ENCODE data around the gene BTBD19.
"Not testable (repeated sequence)": the region's sequence is repeated elsewhere in the genome, so short reads cannot be mapped to it uniquely, and the experiment has no call there.

BTBD19 gene

GRCh38 chr1:44828003-44828651, 19.8 kb downstream of the BTBD19 start:
- no peak for DNase-seq (ENCODE audit: low read depth)

DNA sequence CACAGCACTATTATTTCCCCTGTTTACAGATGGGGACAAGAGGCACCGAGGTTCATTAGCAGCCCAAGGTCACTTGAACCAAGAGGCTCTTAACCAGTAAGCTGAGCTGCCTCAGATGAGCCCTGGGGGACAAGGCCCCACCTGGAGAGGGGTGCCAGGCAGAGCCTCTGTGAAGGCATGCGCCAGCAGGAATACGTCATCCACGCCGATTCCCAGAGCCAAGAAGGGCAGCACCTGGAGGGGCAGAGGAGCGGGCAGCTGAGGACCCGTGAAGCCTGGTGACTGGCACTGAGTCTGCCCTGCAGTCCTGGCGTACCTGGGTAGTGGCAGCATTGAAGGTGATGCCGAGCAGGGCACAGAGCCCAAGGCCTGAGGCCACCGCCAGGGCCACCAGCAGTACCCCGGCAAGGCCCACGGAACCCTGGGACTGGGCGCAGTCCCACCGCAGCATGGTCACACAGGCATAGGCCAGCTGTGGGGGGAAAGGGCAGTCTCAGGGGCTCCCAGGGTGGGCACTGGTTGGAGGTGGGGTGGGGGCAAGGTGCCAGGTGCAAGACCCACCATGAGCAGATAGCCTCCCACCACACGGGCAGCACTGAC, 20.6 kb downstream of the BTBD19 start:
- no peak for DNase-seq (ENCODE audit: low read depth)

- no peak for DNase-seq (ENCODE audit: low read depth)
Measured at GRCh38 chr1:44829506-44830384, 21.4 kb downstream of the BTBD19 start.

DNA sequence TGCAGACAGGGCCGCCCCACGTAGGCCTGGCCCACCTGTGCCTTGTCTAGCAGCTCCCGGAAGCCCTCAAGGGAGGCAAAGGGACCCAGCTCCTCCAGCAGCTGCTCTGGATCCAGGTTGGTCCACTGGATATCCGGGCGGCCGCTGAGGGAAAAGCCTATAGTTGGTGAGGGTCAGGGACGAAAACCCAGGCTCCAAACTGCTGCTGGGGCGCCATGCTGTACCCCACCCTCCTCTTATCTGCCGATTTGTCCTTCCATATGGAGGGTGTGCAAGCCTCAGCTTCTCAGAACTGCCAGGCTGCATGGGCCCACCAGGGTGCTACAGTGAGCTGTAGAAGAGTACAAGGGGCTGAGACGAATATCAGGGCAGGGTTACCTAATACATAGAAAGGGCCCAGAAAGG, 22.6 kb downstream of the BTBD19 start:
- no peak for DNase-seq (ENCODE audit: low read depth)

GRCh38 chr1:44831516-44831915, 23.2 kb downstream of the BTBD19 start:
- DNase-seq (ENCODE audit: low read depth), result no peak

- DNase-seq (ENCODE audit: low read depth), result no peak
Measured at GRCh38 chr1:44832056-44832705, 23.9 kb downstream of the BTBD19 start.

GRCh38 chr1:44834328-44834727, 26.0 kb downstream of the BTBD19 start:
- no peak for DNase-seq (ENCODE audit: low read depth)

DNA sequence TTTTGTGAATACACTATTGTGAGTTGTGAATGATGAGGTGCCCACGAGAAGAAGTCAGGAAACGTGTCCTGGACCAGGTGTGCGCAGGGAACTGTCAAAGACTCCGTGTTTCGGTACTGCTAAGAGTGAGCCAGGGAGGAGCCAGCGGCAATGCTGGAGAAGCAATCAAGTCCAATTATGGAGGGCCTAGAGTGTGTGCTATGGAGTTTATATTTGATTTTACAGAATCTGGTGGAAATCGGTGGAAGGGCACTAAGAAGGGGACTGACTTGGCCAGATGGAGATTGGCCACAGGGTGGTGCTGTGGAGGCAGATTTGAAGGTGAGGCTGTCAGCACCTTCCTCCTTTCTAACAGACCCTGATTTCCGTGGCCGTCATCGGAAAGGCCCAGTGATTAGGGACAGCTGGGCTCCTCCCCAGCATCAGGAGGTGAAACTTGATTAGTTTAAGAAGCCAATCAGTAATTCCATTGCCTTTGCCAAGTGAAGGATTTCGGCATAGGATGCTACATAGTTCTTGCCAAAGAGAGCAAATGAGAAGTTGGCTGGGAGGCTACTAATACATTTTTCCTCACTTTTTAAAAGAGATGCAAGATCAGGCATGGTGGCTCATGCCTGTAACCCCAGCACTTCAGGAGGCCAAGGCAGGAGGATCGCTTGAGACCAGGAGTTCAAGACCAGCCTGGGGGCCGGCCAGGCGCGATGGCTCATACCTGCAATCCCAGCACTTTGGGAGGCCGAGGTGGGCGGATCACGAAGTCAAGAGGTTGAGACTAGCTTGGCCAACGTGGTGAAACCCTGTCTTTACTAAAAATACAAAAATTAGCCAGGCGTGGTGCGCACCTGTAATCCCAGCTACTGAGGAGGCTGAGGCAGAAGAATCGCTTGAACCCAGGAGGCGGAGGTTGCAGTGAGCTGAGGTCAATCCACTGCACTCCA, 27.7 kb downstream of the BTBD19 start:
- DNase-seq (ENCODE audit: low read depth), result peak; percentile 80

DNA sequence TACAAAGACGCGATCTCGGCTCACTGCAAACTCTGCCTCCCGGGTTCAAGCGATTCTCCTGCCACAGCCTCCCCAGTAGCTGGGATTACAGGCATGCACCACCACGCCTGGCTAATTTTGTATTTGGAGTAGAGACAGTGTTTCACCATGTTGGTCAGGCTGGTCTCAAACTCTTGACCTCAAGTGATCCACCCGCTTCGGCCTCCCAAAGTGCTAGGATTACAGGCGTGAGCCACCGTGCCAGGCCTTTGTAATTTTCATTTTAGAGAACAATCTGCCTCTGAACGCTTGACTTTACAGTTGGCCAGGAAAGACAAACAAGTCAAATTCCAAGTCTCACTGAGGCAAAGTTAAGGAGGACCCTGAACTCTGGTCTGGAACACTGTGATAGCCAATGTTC, 30.0 kb downstream of the BTBD19 start:
- not testable (repeated sequence) for DNase-seq (ENCODE audit: low read depth)

DNA sequence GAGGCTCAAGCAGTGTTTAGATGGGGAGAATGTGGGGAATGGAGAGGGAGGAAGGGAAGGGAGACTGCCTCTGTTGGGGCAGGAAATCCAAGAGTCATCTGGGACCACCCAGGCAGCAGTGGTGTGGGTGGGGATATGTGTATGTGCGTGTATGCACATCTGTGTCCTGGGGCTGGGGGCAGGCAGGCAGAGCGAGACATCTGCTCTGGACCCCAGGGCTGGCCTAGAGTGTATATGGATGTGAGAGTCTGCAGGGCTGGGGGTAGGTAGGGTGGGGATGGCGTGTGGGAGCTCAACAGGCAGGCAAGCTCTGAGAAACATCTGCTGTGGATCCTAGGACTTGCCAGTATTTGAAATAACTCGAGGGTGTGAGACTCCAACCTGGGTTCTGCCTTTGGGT, 31.3 kb downstream of the BTBD19 start:
- no peak for DNase-seq (ENCODE audit: low read depth)

GRCh38 chr1:44842486-44842861, 34.2 kb downstream of the BTBD19 start:
- DNase-seq (ENCODE audit: low read depth), result no peak

DNA sequence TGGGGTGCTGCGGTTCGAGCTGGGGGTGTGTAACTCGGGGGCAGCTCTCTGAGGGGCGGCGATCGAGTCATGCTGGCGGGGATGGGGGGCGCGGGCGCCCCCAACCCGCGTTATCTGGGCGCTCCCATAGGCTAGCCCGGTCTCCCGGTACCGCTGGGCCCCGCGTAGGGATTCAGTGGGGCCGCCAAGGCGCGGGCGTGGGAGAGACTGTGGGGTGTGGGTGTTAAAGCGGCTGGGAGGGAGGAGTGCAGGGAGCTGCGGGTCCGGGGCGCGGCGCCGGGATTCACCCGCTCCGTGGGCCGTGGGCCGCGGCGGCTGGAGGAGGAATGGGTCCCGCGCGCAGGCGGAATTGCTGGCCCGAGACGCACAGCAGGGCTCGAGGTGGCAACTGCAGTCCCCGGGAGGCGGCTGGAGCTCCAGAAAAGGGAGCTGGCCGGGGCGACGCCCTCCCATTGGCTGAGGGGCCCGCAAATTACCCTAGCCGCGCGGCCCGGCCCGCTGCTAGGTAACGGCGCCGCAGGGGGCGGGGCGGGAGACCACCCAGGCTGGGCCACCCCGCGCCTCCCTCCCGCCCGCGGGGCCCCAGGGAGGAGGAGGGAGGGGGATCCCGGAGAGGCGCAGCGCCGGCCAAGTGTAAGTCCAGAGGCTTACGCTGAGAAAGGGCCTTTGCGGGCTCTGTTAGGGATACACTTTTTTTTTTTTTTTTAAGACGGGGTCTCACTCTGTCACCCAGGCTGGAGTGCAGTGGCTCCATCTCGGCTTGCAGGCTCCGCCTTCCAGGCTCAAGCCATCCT, 34.7 kb downstream of the BTBD19 start, which contains the start of gene PTCH2:
Gene PTCH2, minus strand, starts transcription at position 392 of the 794 bp plus-strand sequence. Its CDS starts 321 bp downstream, at position 71.
- no peak for DNase-seq (ENCODE audit: low read depth)

GRCh38 chr1:44846985-44847384, 38.7 kb downstream of the BTBD19 start:
- DNase-seq (ENCODE audit: low read depth), result no peak

GRCh38 chr1:44847845-44848244, 39.5 kb downstream of the BTBD19 start:
- no peak for DNase-seq (ENCODE audit: low read depth)

DNA sequence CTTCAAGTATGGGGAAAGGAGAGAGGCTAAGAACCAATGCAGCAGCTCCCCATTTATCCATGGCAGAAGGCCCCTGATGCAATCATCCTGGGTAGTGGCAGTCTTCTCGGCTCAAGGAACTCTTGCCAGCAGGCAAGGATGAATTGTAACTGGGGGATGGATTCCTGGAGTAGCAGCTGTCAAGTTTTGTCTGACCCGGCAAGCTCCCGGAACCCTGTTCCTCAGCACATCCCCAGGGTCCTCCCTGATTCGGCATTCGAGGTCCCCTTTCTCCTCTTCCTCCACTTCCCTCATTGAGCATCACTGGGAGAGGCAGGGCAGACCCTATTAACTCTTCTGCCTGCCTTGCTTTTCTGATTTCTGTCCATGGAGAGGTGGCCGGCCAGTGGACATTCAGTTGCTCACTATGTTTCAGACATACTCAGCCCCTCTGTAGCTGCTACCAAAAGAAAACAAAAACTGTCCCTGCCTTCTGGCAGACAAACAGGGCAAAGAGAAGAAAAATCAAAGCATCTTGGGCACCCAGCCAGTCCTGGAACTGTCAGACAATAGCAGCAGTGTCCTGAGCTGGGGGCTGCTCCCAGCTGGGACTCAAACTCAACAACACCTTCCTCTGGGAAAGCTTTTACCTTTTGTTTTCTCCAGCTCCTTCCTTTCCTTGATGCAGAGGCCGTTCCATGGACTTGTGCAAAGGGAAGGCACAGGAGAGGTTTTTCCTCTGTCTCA, 40.3 kb downstream of the BTBD19 start:
- no peak for DNase-seq (ENCODE audit: low read depth)

GRCh38 chr1:44849575-44850132, 41.3 kb downstream of the BTBD19 start:
- DNase-seq (ENCODE audit: low read depth), result no peak

DNA sequence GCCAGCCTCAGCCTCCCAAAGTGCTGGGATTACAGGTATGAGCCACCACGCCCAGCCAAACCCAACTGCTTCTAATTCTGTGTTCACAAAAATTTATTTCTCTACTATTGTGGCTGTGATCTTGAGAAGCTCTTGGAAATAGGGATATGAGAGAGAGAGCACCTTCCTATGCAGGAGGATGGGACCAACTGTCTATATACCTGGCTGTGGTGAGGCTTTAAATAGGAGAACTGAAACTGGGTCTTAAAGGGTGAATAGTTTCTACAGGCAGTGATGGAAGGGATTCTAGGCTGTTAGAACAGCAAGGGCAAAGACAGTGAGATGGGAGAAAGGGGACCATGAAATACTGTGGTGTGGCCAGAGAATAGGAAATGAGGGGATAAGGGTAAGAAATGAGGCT, 43.0 kb downstream of the BTBD19 start:
- no peak for DNase-seq (ENCODE audit: low read depth)

DNA sequence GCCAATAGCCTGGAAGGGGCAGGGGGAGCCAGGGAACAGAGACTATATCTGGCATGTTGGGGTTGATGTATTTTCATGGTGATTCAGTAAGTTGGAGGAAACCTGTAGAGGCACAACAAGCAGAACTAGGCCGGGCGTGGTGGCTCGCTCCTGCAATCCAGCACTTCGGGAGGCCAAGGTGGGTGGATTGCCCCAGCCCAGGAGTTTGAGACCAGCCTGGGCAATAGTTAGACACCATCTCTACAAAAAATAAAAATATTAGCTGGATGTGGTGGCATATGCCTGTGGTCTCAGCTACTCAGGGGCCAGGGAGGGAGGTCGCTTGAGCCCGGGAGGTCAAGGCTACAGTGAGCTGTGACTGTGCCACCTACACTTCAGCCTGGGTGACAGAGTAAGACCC, 44.9 kb downstream of the BTBD19 start:
- DNase-seq (ENCODE audit: low read depth), result no peak

DNA sequence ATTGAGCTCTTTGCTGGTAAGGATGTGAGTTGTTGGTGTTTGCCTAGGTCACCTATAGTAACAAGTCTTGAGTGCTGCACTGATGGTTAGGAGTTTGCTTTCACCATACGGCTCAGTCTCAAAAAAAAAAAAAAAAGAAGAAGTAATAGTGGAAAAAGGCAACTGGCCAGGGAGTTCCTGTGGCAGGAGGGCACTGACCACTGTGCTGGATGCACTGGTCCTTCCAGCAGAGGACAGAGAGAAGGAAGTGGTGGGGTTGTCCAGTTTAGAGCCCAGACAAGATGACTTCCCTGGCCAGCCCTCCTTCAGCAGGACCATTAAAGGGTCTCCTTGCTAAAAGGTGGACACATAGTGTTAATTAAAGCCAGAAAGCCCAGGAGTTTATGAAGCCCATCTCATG, 46.6 kb downstream of the BTBD19 start:
- no peak for DNase-seq (ENCODE audit: low read depth)

- no peak for DNase-seq (ENCODE audit: low read depth)
Measured at GRCh38 chr1:44855742-44856141, 47.4 kb downstream of the BTBD19 start.
